Activated CD4-positive, alpha-beta memory T cell treated with anti-CD3 and anti-CD28 coated beads for 36 hours (primary cell): ENCODE measurements around the gene PLCB1. TPM values are rescaled to one million over a fixed set of nuclear protein-coding genes. Genes with fewer than 3 reads are reported as not detected.

Source experiments
- CTCF ChIA-PET: fragments of 350-600 bp; sonication (Branson Sonifier 250); formaldehyde crosslinking; loops from one replicate; lab custom pipeline; 2021; ENCODE audit warnings: antibody characterized with exemption, inconsistent platforms; lab: Charles Lee
- POLR2A ChIA-PET: fragments of 350-600 bp; sonication (Branson Sonifier 250); formaldehyde crosslinking; loops from one replicate; lab custom pipeline; 2021; ENCODE audit warnings: antibody characterized with exemption; lab: Charles Lee
- DNase-seq: peaks from one replicate; pipeline ENCODE4 v3.0.0-alpha.2; 2020
- H3K27ac Mint-ChIP-seq: one replicate; pipeline ENCODE4 v1.8.0; 2021; ENCODE audit warnings: mixed read lengths
- H3K27me3 Mint-ChIP-seq: one replicate; pipeline ENCODE4 v1.8.0; 2021; ENCODE audit warnings: mixed read lengths
- H3K36me3 Mint-ChIP-seq: one replicate; pipeline ENCODE4 v1.8.0; 2021; ENCODE audit warnings: mixed read lengths
- H3K4me1 Mint-ChIP-seq: one replicate; pipeline ENCODE4 v1.8.0; 2021; ENCODE audit warnings: low read depth, mixed read lengths
- H3K4me3 Mint-ChIP-seq: one replicate; pipeline ENCODE4 v1.8.0; 2021; ENCODE audit warnings: mild to moderate bottlenecking, mixed read lengths
- H3K9me3 Mint-ChIP-seq: one replicate; pipeline ENCODE4 v1.8.0; 2021; ENCODE audit warnings: mixed read lengths
- intact Hi-C: fragments of 100-400 bp; cut with micrococcal nuclease; formaldehyde crosslinking; loops from one replicate; pipeline ENCODE4 v1.15.1; 2023
- total RNA-seq, 2 experiments: library from RNA; stranded (reverse); gene quantifications; one replicate each; pipeline ENCODE4 v1.2.3, GENCODE V29; 2021

Gene PLCB1
- total RNA-seq, 2 experiments from 2014 or later, result 3.9 to 4.0 TPM

GRCh38 chr20:8903655-8904605, 771.9 kb downstream of the PLCB1 start:
- H3K27me3 Mint-ChIP-seq, result no peaks in the 10 kb centered on the region
- intact Hi-C loops, result no loop called here

DNA sequence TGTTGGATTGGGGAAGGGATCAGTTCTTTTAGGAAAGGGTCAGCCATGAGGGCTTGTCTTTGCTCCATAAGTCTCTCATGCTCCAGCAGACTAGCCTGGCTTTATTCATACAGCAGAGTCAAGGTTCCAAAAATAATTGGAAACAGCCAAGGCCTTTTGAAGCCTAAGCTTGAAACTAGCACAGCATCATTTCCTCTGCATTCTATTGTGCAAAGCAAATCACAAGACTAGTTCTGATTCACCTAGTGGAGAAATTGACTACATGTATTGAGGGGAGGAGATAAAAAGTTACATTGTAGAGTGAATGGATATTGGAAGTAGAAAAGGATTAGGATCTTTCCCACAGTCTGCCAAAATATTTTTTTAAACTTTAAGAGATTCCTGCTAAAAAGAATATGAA, 777.5 kb downstream of the PLCB1 start:
- DNase-seq, result no peak
- Mint-ChIP-seq H3K4me1 (no peaks in the 10 kb centered on the region), H3K36me3 (no peaks in the 10 kb centered on the region), H3K9me3 (peaks cover 4% of the 10 kb centered on the region), H3K27me3 (no peaks in the 10 kb centered on the region), H3K4me3 (no peak overlapping the region), H3K27ac (no peak overlapping the region)
- POLR2A ChIA-PET, result no interaction called here
- intact Hi-C loops, result no loop called here
- CTCF ChIA-PET, result no interaction called here

More at GRCh38 chr20:8903655-8904605, 771.9 kb downstream of the PLCB1 start:
- Mint-ChIP-seq H3K9me3 (no peaks in the 10 kb centered on the region), H3K36me3 (no peaks in the 10 kb centered on the region), H3K4me3 (no peak overlapping the region), H3K27ac (no peak overlapping the region), H3K4me1 (no peaks in the 10 kb centered on the region)
- no peak for DNase-seq
- ChIA-PET POLR2A (no interaction called here), CTCF (no interaction called here)

DNA sequence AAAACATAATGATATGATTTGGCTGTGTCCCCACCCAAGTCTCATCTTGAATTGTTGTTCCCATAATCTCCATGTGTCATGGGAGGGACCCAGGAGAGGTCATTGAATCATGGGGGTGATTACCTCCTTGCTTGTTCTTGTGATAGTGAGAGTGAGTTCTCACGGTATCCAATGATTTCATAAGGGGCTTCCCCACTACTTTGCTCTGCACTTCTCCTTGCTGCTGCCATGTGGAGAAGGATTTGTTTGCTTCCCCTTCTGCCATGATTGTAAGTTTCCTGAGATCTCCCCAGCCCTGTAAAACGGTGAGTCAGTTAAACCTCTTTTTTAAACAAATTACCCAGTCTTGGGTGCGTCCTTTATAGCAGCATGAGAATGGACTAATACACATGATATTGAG, 780.0 kb downstream of the PLCB1 start:
- DNase-seq, result no peak
- H3K36me3 Mint-ChIP-seq, result no peaks in the 10 kb centered on the region
- H3K4me3 Mint-ChIP-seq, result no peak overlapping the region
- CTCF ChIA-PET, result no interaction called here
- intact Hi-C loops, result no loop called here
- H3K27ac Mint-ChIP-seq, result no peak overlapping the region
- H3K4me1 Mint-ChIP-seq, result no peaks in the 10 kb centered on the region
- no peaks in the 10 kb centered on the region for H3K27me3 Mint-ChIP-seq
- POLR2A ChIA-PET, result no interaction called here
- peaks cover 16% of the 10 kb centered on the region for H3K9me3 Mint-ChIP-seq

GRCh38 chr20:8912731-8913130, 780.7 kb downstream of the PLCB1 start:
- no peak for DNase-seq
- peaks cover 16% of the 10 kb centered on the region for H3K9me3 Mint-ChIP-seq
- H3K27me3 Mint-ChIP-seq, result no peaks in the 10 kb centered on the region
- ChIA-PET POLR2A (no interaction called here), CTCF (no interaction called here)
- no peak overlapping the region for H3K4me3 Mint-ChIP-seq
- H3K4me1 Mint-ChIP-seq, result no peaks in the 10 kb centered on the region
- H3K27ac Mint-ChIP-seq, result no peak overlapping the region
- no peaks in the 10 kb centered on the region for H3K36me3 Mint-ChIP-seq
- intact Hi-C loops, result no loop called here

GRCh38 chr20:8913456-8913855, 781.4 kb downstream of the PLCB1 start:
- DNase-seq, result no peak
- Mint-ChIP-seq H3K9me3 (peaks cover 19% of the 10 kb centered on the region), H3K27me3 (no peaks in the 10 kb centered on the region), H3K36me3 (no peaks in the 10 kb centered on the region), H3K4me1 (no peaks in the 10 kb centered on the region), H3K27ac (no peak overlapping the region), H3K4me3 (no peak overlapping the region)
- intact Hi-C loops, result no loop called here
- ChIA-PET POLR2A (no interaction called here), CTCF (no interaction called here)

- ChIA-PET CTCF (no interaction called here), POLR2A (no interaction called here)
- Mint-ChIP-seq H3K27ac (no peak overlapping the region), H3K27me3 (no peaks in the 10 kb centered on the region), H3K9me3 (peaks cover 19% of the 10 kb centered on the region), H3K4me3 (no peak overlapping the region), H3K4me1 (no peaks in the 10 kb centered on the region), H3K36me3 (no peaks in the 10 kb centered on the region)
- no peak for DNase-seq
- intact Hi-C loops, result no loop called here
These were observed 782.4 kb downstream of the PLCB1 start for GRCh38 chr20:8914421-8914820.

- Mint-ChIP-seq H3K27me3 (no peaks in the 10 kb centered on the region), H3K4me3 (no peak overlapping the region), H3K4me1 (no peaks in the 10 kb centered on the region), H3K9me3 (peaks cover 17% of the 10 kb centered on the region), H3K36me3 (no peaks in the 10 kb centered on the region), H3K27ac (no peak overlapping the region)
- DNase-seq, result no peak
- intact Hi-C loops, result no loop called here
- ChIA-PET POLR2A (no interaction called here), CTCF (no interaction called here)
These were observed 785.0 kb downstream of the PLCB1 start for GRCh38 chr20:8917084-8917483.

DNA sequence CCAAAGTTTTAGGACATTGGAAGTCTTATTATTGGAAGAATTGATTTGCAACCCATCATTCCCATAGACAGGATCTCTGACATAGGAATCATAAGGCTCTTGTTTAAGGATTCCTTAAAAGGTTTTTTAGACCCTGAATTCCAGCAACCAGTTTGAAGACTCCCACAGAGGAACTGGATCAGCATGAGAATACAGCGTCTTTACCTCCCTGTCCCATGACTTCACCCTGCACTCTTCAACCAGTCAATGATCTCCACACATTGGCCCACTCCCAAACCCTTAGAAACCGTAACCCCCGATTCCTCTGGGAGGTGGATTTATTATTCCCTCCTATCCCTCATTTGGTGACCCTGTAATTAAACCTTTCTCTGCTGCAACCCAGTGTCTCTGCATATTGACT, 786.1 kb downstream of the PLCB1 start:
- no peak overlapping the region for H3K27ac Mint-ChIP-seq
- ChIA-PET POLR2A (no interaction called here), CTCF (no interaction called here)
- H3K36me3 Mint-ChIP-seq, result no peaks in the 10 kb centered on the region
- no peak for DNase-seq
- H3K4me3 Mint-ChIP-seq, result no peak overlapping the region
- peaks cover 17% of the 10 kb centered on the region for H3K9me3 Mint-ChIP-seq
- no peaks in the 10 kb centered on the region for H3K27me3 Mint-ChIP-seq
- intact Hi-C loops, result no loop called here
- no peaks in the 10 kb centered on the region for H3K4me1 Mint-ChIP-seq

DNA sequence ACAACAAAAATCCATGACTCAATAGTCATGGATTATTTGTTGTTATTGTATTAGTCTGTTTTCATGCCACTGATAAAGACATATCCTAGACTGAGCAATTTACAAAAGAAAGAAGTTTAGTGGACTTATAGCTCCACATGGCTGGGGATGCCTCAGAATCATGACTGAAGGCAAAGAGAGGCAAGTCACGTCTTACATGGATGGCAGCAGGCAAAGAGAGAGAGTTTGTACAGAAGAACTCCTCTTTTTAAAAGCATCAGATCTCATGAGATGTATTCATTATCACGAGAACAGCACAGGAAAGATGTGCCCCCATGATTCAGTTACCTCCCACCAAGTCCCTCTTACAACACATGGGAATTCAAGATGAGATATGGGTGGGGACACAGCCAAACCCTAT, 792.5 kb downstream of the PLCB1 start:
- H3K4me1 Mint-ChIP-seq, result no peaks in the 10 kb centered on the region
- H3K27ac Mint-ChIP-seq, result no peak overlapping the region
- CTCF ChIA-PET, result no interaction called here
- H3K27me3 Mint-ChIP-seq, result no peaks in the 10 kb centered on the region
- intact Hi-C loops, result no loop called here
- peaks cover 4% of the 10 kb centered on the region for H3K9me3 Mint-ChIP-seq
- POLR2A ChIA-PET, result no interaction called here
- DNase-seq, result no peak
- no peaks in the 10 kb centered on the region for H3K36me3 Mint-ChIP-seq
- H3K4me3 Mint-ChIP-seq, result no peak overlapping the region

- no peaks in the 10 kb centered on the region for H3K36me3 Mint-ChIP-seq
These were observed 798.7 kb downstream of the PLCB1 start for GRCh38 chr20:8930726-8931125.

GRCh38 chr20:8932192-8933165, 800.4 kb downstream of the PLCB1 start:
- Mint-ChIP-seq H3K27me3 (no peaks in the 10 kb centered on the region), H3K4me1 (no peaks in the 10 kb centered on the region), H3K36me3 (no peaks in the 10 kb centered on the region), H3K27ac (no peak overlapping the region), H3K4me3 (no peak overlapping the region), H3K9me3 (no peaks in the 10 kb centered on the region)
- intact Hi-C loops, result no loop called here
- POLR2A ChIA-PET, result no interaction called here
- no peak for DNase-seq
- CTCF ChIA-PET, result no interaction called here

More at GRCh38 chr20:8930726-8931125, 798.7 kb downstream of the PLCB1 start:
- Mint-ChIP-seq H3K4me3 (no peak overlapping the region), H3K9me3 (no peaks in the 10 kb centered on the region), H3K27me3 (no peaks in the 10 kb centered on the region), H3K27ac (no peak overlapping the region), H3K4me1 (no peaks in the 10 kb centered on the region)
- DNase-seq, result no peak
- intact Hi-C loops, result no loop called here
- POLR2A ChIA-PET, result no interaction called here
- CTCF ChIA-PET, result no interaction called here

GRCh38 chr20:8933381-8933807, 801.3 kb downstream of the PLCB1 start:
- ChIA-PET CTCF (no interaction called here), POLR2A (no interaction called here)
- H3K9me3 Mint-ChIP-seq, result no peaks in the 10 kb centered on the region
- intact Hi-C loops, result no loop called here
- H3K4me1 Mint-ChIP-seq, result no peaks in the 10 kb centered on the region
- DNase-seq, result no peak
- H3K4me3 Mint-ChIP-seq, result no peak overlapping the region
- H3K36me3 Mint-ChIP-seq, result no peaks in the 10 kb centered on the region
- no peak overlapping the region for H3K27ac Mint-ChIP-seq
- H3K27me3 Mint-ChIP-seq, result no peaks in the 10 kb centered on the region
